Uterus (tissue), 4 donors: ENCODE results near the gene EFHC2. TPM values are rescaled to one million over a fixed set of nuclear protein-coding genes. Genes with fewer than 3 reads are reported as not detected.

Experiments
- DNase-seq, 2 donors: peaks; one replicate each; pipeline ENCODE4 v3.0.0-alpha.2; 2019 to 2020
- H3K27ac ChIP-seq, 2 donors: fragments of 200-600 bp; sonication (generic); 1 replicate in 1 of 2; 2 replicates in 1 of 2; pipeline ENCODE4 v1.5.1; 2016 to 2018
- H3K27me3 ChIP-seq, 2 donors: fragments of 200-600 bp; sonication (generic); one replicate each; pipeline ENCODE4 v1.5.1; 2018 to 2019; ENCODE audit warnings: control low read depth in 1 of 2
- H3K36me3 ChIP-seq, 2 donors: fragments of 200-600 bp; sonication (generic); one replicate each; pipeline ENCODE4 v1.5.1; 2019; ENCODE audit warnings: control low read depth in 1 of 2
- H3K4me1 ChIP-seq, 2 donors: fragments of 200-600 bp; sonication (generic); one replicate each; pipeline ENCODE4 v1.5.1; 2018 to 2019; ENCODE audit warnings: control low read depth in 1 of 2
- H3K4me3 ChIP-seq, 2 donors: fragments of 200-600 bp; sonication (generic); 1 replicate in 1 of 2; 2 replicates in 1 of 2; pipeline ENCODE4 v1.5.1; 2018 to 2019; ENCODE audit warnings: mild to moderate bottlenecking in 1 of 2
- H3K9me3 ChIP-seq, 2 donors: fragments of 200-600 bp; sonication (generic); one replicate each; pipeline ENCODE4 v1.5.1; 2019; ENCODE audit warnings: control low read depth in 1 of 2
- POLR2A ChIP-seq, 2 donors: fragments of 450-650 bp; IDR thresholded peaks; one replicate each; pipeline ENCODE4 v1.6.1; 2016; ENCODE audit warnings: antibody characterized with exemption in 2 of 2, mild to moderate bottlenecking in 1 of 2, moderate library complexity in 1 of 2
- intact Hi-C: fragments of 100-400 bp; cut with DNase I; formaldehyde crosslinking; loops from one replicate; pipeline ENCODE4 v1.15.1; 2023; ENCODE audit warnings: low total_unique reads
- total RNA-seq, 4 donors: library from RNA; depleted of rRNA in 3 of 4; stranded (reverse); fragments of >200 nt in 3 of 4; gene quantifications; one replicate each; pipeline versions ENCODE4 v1.1.0 to v1.2.4, GENCODE V29; 2014 to 2023
- TF ChIP-seq, protein P1 (sequence below), 4 experiments: fragments of 200-600 bp in 2 of 4; fragments of 450-650 bp in 2 of 4; sonication (generic) in 2 of 4; IDR thresholded peaks; one replicate each; pipeline ENCODE4 v1.5.1; 2016 to 2019; ENCODE audit warnings: antibody characterized with exemption in 4 of 4, mild to moderate bottlenecking in 2 of 4, moderate library complexity in 1 of 4
- donor health status: DM: yes; HTN: yes; CAD: no.

EFHC2 gene
- total RNA-seq, 4 donors from 2014 or later, result 0.59 to 6.4 (median 4.1) TPM

DNA sequence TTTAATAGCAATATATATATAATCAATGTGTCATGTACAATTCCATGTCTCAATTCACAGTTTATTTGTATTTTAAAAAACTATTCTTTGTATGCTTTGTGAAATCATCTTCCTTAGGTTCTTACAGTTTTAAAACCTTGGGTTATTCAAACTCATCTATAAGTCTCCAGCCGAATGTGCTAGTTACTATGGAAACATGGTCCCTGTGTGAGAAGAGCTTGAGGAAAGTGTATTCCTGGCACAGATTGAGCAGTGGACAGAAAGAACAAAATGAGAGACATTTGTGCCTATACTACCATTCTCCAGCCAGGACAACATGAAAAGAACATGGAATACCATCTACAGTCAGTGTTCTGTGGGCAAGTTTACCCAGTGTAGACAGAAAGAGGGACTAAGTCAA, 103.4 kb downstream of the EFHC2 start:
- DNase-seq, result no peak
- intact Hi-C loops, result no loop called here
- Histone ChIP-seq H3K27me3 (no peaks in the 10 kb centered on the region), H3K9me3 (no peaks in the 10 kb centered on the region), H3K4me3 (no peak overlapping the region), H3K4me1 (no peaks in the 10 kb centered on the region), H3K27ac (no peak overlapping the region), H3K36me3 (no peaks in the 10 kb centered on the region)
- TF ChIP-seq, protein P1, sequence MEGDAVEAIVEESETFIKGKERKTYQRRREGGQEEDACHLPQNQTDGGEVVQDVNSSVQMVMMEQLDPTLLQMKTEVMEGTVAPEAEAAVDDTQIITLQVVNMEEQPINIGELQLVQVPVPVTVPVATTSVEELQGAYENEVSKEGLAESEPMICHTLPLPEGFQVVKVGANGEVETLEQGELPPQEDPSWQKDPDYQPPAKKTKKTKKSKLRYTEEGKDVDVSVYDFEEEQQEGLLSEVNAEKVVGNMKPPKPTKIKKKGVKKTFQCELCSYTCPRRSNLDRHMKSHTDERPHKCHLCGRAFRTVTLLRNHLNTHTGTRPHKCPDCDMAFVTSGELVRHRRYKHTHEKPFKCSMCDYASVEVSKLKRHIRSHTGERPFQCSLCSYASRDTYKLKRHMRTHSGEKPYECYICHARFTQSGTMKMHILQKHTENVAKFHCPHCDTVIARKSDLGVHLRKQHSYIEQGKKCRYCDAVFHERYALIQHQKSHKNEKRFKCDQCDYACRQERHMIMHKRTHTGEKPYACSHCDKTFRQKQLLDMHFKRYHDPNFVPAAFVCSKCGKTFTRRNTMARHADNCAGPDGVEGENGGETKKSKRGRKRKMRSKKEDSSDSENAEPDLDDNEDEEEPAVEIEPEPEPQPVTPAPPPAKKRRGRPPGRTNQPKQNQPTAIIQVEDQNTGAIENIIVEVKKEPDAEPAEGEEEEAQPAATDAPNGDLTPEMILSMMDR (IDR thresholded peaks at IDR 0.05), result no peak
- TF ChIP-seq POLR2A (IDR thresholded peaks at IDR 0.05), result no peak

DNA sequence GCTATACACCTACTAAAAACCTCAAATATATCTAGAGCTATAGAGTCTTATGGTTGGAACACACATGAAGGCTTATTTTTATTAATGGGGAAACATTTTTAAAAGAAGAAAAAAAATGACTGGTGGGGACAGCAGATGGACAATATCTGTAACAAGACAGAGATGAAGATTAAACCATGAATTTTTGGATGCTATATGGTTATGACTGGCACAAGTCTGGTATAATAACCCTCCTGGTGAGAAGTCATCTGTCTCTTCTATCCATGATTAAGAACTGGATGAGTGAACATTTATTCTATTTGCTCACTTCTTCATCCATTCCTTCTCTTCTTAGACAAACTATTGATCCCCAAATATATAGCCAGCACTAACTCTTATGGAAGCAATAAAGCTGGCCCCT, 104.4 kb downstream of the EFHC2 start:
- TF ChIP-seq, protein P1 (IDR thresholded peaks at IDR 0.05), result no peak
- no peak for TF ChIP-seq POLR2A (IDR thresholded peaks at IDR 0.05)
- Histone ChIP-seq H3K4me3 (no peak overlapping the region), H3K4me1 (no peaks in the 10 kb centered on the region), H3K27me3 (no peaks in the 10 kb centered on the region), H3K9me3 (no peaks in the 10 kb centered on the region), H3K27ac (no peak overlapping the region), H3K36me3 (no peaks in the 10 kb centered on the region)
- DNase-seq, result no peak
- intact Hi-C loops, result no loop called here

DNA sequence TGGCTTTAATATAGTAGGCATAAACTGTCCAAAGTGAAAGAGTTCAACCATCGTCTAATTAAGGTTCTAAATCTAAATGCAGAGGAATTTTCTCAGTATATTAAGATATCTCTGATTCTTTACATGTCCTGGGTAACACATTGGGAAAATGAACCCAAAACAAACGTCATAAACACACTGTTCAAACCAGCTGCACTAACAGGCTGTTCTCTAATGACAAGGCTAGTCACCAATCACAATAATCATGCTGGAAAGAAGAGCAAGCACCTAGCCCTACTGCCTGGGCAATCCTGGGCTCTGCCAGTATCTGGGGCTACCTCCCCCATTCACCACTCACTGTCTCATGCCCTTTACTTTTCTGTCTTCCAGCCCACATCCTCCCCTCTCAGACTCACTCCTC, 107.9 kb downstream of the EFHC2 start:
- Histone ChIP-seq H3K4me3 (no peak overlapping the region), H3K36me3 (no peaks in the 10 kb centered on the region), H3K27ac (no peak overlapping the region), H3K4me1 (no peaks in the 10 kb centered on the region), H3K9me3 (no peaks in the 10 kb centered on the region), H3K27me3 (no peaks in the 10 kb centered on the region)
- DNase-seq, result no peak
- TF ChIP-seq POLR2A (IDR thresholded peaks at IDR 0.05), result no peak
- TF ChIP-seq, protein P1 (IDR thresholded peaks at IDR 0.05), result no peak
- intact Hi-C loops, result no loop called here

DNA sequence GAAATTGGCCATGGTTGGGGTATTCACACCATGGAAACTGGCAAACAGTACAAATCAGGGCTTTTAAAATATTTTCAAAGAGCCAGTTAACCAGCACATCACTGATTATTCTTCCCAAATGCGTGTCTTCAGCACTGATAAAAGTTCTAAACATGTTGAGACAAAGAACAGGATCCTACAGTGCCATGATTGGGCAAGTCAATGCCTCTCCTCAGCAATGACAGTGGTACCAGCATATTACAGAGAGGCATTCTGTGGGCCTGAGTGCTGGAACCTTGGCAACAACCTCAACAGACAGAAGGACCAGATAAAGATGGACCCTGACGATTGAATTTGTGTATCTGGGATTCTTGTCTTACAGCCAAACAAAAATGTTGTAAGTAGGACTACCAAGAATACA, 108.9 kb downstream of the EFHC2 start:
- TF ChIP-seq, protein P1 (IDR thresholded peaks at IDR 0.05), result no peak
- TF ChIP-seq POLR2A (IDR thresholded peaks at IDR 0.05), result no peak
- Histone ChIP-seq H3K36me3 (no peaks in the 10 kb centered on the region), H3K27ac (no peak overlapping the region), H3K9me3 (no peaks in the 10 kb centered on the region), H3K4me1 (no peaks in the 10 kb centered on the region), H3K4me3 (no peak overlapping the region), H3K27me3 (no peaks in the 10 kb centered on the region)
- no peak for DNase-seq
- intact Hi-C loops, result no loop called here

DNA sequence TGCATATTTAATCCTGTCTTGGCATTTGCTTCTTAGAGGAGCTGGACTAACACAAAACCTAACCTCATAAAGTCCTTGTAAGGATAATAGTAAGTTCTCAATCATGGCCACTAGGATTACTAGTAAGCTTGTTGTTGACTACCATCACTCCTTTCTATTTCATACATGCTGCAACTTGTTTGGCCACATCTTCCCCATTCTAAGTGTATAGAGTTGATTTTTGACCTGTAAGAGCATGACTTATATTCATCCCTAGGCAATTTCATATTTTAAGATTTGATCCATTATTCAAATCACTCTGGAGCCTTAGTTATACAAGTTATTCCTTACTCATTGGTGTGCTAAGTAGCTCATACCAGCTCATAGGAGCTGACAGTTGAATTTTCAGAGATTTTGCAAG, 109.4 kb downstream of the EFHC2 start:
- Histone ChIP-seq H3K27ac (no peak overlapping the region), H3K4me3 (no peak overlapping the region), H3K27me3 (no peaks in the 10 kb centered on the region), H3K9me3 (no peaks in the 10 kb centered on the region), H3K36me3 (no peaks in the 10 kb centered on the region), H3K4me1 (no peaks in the 10 kb centered on the region)
- no peak for TF ChIP-seq POLR2A (IDR thresholded peaks at IDR 0.05)
- TF ChIP-seq, protein P1 (IDR thresholded peaks at IDR 0.05), result no peak
- intact Hi-C loops, result no loop called here
- no peak for DNase-seq
